GM10266 (cell line): ENCODE data around the gene ZNRF3.

Source experiments
- DNase-seq: peaks from one replicate; pipeline ENCODE4 v3.0.0; 2012; ENCODE audit errors: extremely low spot score
- CTCF ChIP-seq: IDR thresholded peaks from 2 replicates; pipeline ENCODE4 v1.5.1; 2012; ENCODE audit warnings: mild to moderate bottlenecking, low read depth; ENCODE audit not compliant: control insufficient read depth, insufficient read depth; ENCODE audit errors: missing control alignments

The ZNRF3 gene

GRCh38 chr22:28909375-28909774 lies 26.0 kb downstream of the ZNRF3 start:
- no peak for TF ChIP-seq CTCF
- DNase-seq, result peak; percentile 53

- TF ChIP-seq CTCF, result no peak
- no peak for DNase-seq
Measured at GRCh38 chr22:28910569-28911303, 27.4 kb downstream of the ZNRF3 start.

- DNase-seq, result no peak
- TF ChIP-seq CTCF, result no peak
Measured at GRCh38 chr22:28911304-28911690, 27.9 kb downstream of the ZNRF3 start.

GRCh38 chr22:28911777-28912669 lies 28.7 kb downstream of the ZNRF3 start:
- DNase-seq, result no peak
- no peak for TF ChIP-seq CTCF

GRCh38 chr22:28914201-28914600 lies 30.8 kb downstream of the ZNRF3 start:
- no peak for TF ChIP-seq CTCF
- DNase-seq, result no peak

GRCh38 chr22:28915969-28916368 lies 32.6 kb downstream of the ZNRF3 start:
- no peak for DNase-seq
- TF ChIP-seq CTCF, result no peak
